Thyroid gland (tissue), 4 donors: Measurements from ENCODE around the gene ACTN2. TPM values are rescaled to one million over a fixed set of nuclear protein-coding genes. Genes with fewer than 3 reads are reported as not detected.

ENCODE experiments used
- DNase-seq, 2 donors: peaks; one replicate each; pipeline ENCODE4 v3.0.0-alpha.2; 2019
- H3K27ac ChIP-seq, 3 donors: fragments of 200-600 bp; sonication (generic); 1 replicate in 2 of 3; 2 replicates in 1 of 3; pipeline ENCODE4 v1.5.1; 2016 to 2019; ENCODE audit warnings: mild to moderate bottlenecking in 1 of 3, moderate library complexity in 1 of 3
- H3K27me3 ChIP-seq: fragments of 200-600 bp; sonication (generic); one replicate; pipeline ENCODE4 v1.5.1; 2019
- H3K36me3 ChIP-seq, 2 donors: fragments of 200-600 bp; sonication (generic); one replicate each; pipeline ENCODE4 v1.5.1; 2016 to 2019
- H3K4me1 ChIP-seq, 2 donors: fragments of 200-600 bp; sonication (generic); one replicate each; pipeline ENCODE4 v1.5.1; 2017 to 2019
- H3K4me3 ChIP-seq, 3 donors: fragments of 200-600 bp; sonication (generic); replicated peaks in 1 of 3; 1 replicate in 2 of 3; 2 replicates in 1 of 3; pipeline ENCODE4 v1.5.1; 2016; ENCODE audit warnings: mild to moderate bottlenecking in 1 of 3
- H3K9me3 ChIP-seq: fragments of 200-600 bp; sonication (generic); one replicate; pipeline ENCODE4 v1.5.1; 2017
- CTCF ChIP-seq, 6 experiments: fragments of 200-600 bp in 3 of 6; fragments of 450-650 bp in 3 of 6; sonication (generic) in 3 of 6; IDR thresholded peaks; one replicate each; pipeline ENCODE4 v1.5.1; 2016 to 2019; ENCODE audit warnings: antibody characterized with exemption in 6 of 6, mild to moderate bottlenecking in 2 of 6, inconsistent platforms in 1 of 6, moderate library complexity in 1 of 6
- POLR2A ChIP-seq, 2 donors: fragments of 450-650 bp; IDR thresholded peaks; one replicate each; pipeline ENCODE4 v1.6.1; 2017; ENCODE audit warnings: antibody characterized with exemption in 2 of 2, mild to moderate bottlenecking in 2 of 2, moderate library complexity in 1 of 2
- WGBS, 2 donors: methylation state at CpG; one replicate each; pipeline ENCODE4 v1.1.5; 2017; 5-methylcytosine and 5-hydroxymethylcytosine counted together
- intact Hi-C: fragments of 100-400 bp; cut with DNase I; formaldehyde crosslinking; loops from one replicate; pipeline ENCODE4 v1.15.1; 2023
- total RNA-seq, 4 donors: library from RNA; depleted of rRNA; stranded (reverse); fragments of >200 nt; gene quantifications; one replicate each; pipeline ENCODE4 v1.2.3, GENCODE V29; 2016

Gene ACTN2
- total RNA-seq, 4 donors from 2014 or later: 0.40 to 0.56 TPM; not detected in 2

- DNase-seq: no peak
- Histone ChIP-seq H3K9me3 (no peaks in the 10 kb centered on the region), H3K4me3 (no peak overlapping the region), H3K4me1 (peaks cover 33 to 61% of the 10 kb centered on the region in 2 donors), H3K36me3 (no peaks in the 10 kb centered on the region), H3K27ac (peak overlapping the region; percentile 39 to 61 (median 55)), H3K27me3 (no peaks in the 10 kb centered on the region)
- TF ChIP-seq CTCF (IDR thresholded peaks at IDR 0.05) (no peak), POLR2A (IDR thresholded peaks at IDR 0.05) (no peak)
- intact Hi-C loops: no loop called here
These were observed 114.3 kb downstream of the ACTN2 start for GRCh38 chr1:236800623-236801022.

- 85 to 91% methylated on average over 2 to 3 of the region's 3 CpGs for WGBS, 2 donors
- Histone ChIP-seq H3K27me3 (no peaks in the 10 kb centered on the region), H3K4me3 (no peak overlapping the region), H3K36me3 (no peaks in the 10 kb centered on the region), H3K27ac (peak overlapping the region in 2 of 3 donors; percentile 3 to 55), H3K4me1 (peaks cover 38 to 59% of the 10 kb centered on the region in 2 donors), H3K9me3 (no peaks in the 10 kb centered on the region)
- DNase-seq: no peak
- intact Hi-C loops: no loop called here
- TF ChIP-seq POLR2A (IDR thresholded peaks at IDR 0.05): no peak
- no peak for TF ChIP-seq CTCF (IDR thresholded peaks at IDR 0.05)
These were observed 116.0 kb downstream of the ACTN2 start for GRCh38 chr1:236802264-236802663.

- Histone ChIP-seq H3K27me3 (no peaks in the 10 kb centered on the region), H3K4me3 (no peak overlapping the region), H3K9me3 (no peaks in the 10 kb centered on the region), H3K36me3 (peaks cover 11 to 12% of the 10 kb centered on the region in 2 donors), H3K4me1 (peaks cover 34 to 42% of the 10 kb centered on the region in 2 donors), H3K27ac (peak overlapping the region in 1 of 3 donors; percentile 50)
- DNase-seq: no peak
- WGBS, 2 donors: 96% methylated on average over 2 of the region's 2 CpGs
- TF ChIP-seq CTCF (IDR thresholded peaks at IDR 0.05): no peak
- no peak for TF ChIP-seq POLR2A (IDR thresholded peaks at IDR 0.05)
- intact Hi-C loops: no loop called here
These were observed 120.3 kb downstream of the ACTN2 start for GRCh38 chr1:236806634-236807033.

GRCh38 chr1:236808005-236808404 is 121.7 kb downstream of the ACTN2 start:
- TF ChIP-seq CTCF (IDR thresholded peaks at IDR 0.05) (no peak), POLR2A (IDR thresholded peaks at IDR 0.05) (no peak)
- intact Hi-C loops: no loop called here
- no peaks in the 10 kb centered on the region for H3K27me3 ChIP-seq
- H3K4me3 ChIP-seq: no peak overlapping the region
- H3K9me3 ChIP-seq: no peaks in the 10 kb centered on the region
- H3K27ac ChIP-seq: peak overlapping the region; percentile 30 to 74 (median 50)
- H3K36me3 ChIP-seq: peaks cover 19 to 23% of the 10 kb centered on the region in 2 donors
- DNase-seq: no peak
- 94 to 99% methylated on average over 2 of the region's 2 CpGs for WGBS, 2 donors
- H3K4me1 ChIP-seq: peaks cover 28 to 34% of the 10 kb centered on the region in 2 donors

- peak; percentile 27 to 42 for DNase-seq
- no peaks in the 10 kb centered on the region for H3K27me3 ChIP-seq
- WGBS, 2 donors: 61 to 63% methylated on average over 8 of the region's 8 CpGs
- peaks cover 25 to 28% of the 10 kb centered on the region in 2 donors for H3K36me3 ChIP-seq
- no peaks in the 10 kb centered on the region for H3K9me3 ChIP-seq
- TF ChIP-seq CTCF (IDR thresholded peaks at IDR 0.05) (no peak), POLR2A (IDR thresholded peaks at IDR 0.05) (no peak)
- H3K27ac ChIP-seq: peak overlapping the region; percentile 30 to 74 (median 50)
- H3K4me3 ChIP-seq: no peak overlapping the region
- peaks cover 27 to 34% of the 10 kb centered on the region in 2 donors for H3K4me1 ChIP-seq
- intact Hi-C loops: no loop called here
These were observed 122.3 kb downstream of the ACTN2 start for GRCh38 chr1:236808564-236809130.
